Hematopoietic multipotent progenitor cell treated with erythropoietin and hydrocortisone succinate and interleukin-3 and kit ligand, for 17 days (in vitro differentiated cells): ENCODE results near the gene BCL3.
"Not testable (repeated sequence)": the region's sequence is repeated elsewhere in the genome, so short reads cannot be mapped to it uniquely, and the experiment has no call there.

Experiments used
- DNase-seq: peaks from one replicate; pipeline ENCODE4 v3.0.0-alpha.2; 2015; ENCODE audit warnings: low spot score

The BCL3 gene

DNA sequence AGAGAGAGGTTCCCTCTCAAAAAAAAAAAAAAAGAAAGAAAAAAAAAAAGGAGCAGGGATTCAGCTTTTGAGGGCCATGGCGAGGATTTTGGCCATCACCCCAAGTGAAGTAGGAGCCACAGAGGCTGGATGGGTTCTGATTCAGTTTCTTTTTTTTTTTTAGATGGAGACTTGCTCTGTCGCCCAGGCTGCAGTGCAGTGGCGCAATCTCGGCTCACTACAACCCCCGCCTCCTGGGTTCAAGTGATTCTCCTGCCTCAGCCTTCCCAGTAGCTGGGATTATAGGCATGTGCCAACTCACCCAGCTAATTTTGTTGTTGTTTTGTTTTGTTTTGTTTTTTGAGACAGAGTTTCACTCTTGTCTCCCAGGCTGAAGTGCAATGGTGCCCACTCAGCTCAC is 27.1 kb upstream of the BCL3 start:
- DNase-seq = not testable (repeated sequence)

DNA sequence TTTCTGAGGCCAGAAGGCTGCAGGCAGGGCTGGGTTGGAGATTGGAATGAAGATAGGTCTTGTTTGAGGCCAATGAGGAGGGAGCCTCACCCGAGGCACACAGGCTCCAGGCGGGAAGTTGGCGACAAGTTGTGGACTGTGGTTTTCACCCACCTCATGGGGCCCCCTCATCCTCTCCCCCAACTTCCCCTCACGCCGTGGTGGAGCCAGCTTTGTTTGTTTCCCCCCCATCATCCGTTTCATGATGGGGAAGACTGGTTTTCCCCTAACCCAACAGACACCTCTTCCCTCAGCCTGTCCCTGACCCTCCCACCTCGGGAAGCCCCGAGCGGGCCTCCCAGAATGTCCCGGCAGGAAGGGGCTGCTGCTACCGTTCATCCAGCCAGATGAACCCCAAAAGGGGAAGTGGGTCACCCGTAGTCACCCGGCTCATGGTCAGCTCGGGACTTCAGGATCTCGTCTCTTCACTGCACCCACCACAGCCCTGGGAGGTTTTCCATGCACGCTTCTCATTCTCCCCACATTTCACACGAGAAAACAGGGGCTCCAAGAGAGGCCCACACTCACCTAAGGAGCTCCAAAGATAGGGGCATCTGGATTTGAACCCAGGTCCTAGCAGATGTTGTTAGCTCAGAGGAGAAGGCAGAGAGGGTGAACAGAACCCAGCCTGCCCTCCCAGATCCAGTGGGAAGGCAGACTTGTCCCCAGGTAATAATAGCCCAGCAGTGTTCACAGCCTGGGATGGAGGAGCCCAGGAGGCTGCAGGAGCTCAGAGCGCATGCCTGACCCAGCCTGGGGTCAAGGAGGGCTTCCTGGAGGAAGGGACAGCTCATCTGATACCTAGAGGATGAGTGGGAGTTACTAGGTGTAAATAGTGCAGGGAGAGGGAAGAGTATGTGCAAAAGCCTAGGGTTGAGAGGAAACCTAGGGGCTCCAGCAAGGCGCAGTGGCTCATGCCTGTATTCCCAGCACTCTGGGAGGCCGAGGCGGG is 26.1 kb upstream of the BCL3 start:
- no peak for DNase-seq

DNA sequence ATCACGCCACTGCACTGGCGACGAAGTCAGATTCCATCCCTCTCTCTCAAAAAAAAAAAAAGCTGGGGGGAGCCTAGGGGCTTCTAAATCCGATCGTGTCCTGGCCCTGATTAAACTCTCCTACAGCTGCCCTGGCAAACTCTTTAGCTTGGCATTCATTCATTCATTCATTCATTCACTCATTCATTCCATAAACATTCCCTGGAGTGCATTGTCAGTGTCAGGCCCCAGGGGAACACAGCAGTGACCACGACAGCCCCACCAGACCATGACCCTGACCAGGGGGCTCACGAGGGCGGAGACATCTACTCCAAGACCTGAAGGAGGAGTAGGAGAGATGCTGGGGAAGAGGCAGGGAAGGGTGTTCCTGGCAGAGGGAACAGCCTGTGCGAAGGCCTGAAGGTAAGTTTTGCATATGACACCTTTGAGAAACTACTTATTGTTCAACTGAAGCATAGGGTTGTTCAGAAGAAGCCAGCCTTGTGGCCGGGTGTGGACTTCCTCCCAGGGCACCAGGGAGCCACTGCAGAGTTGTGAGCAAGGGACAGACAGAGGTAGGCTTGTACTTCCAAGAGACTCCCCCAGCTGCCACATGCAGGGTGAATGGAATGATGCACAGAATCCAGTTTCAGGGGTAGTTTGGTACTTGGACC is 25.1 kb upstream of the BCL3 start:
- DNase-seq = no peak

DNA sequence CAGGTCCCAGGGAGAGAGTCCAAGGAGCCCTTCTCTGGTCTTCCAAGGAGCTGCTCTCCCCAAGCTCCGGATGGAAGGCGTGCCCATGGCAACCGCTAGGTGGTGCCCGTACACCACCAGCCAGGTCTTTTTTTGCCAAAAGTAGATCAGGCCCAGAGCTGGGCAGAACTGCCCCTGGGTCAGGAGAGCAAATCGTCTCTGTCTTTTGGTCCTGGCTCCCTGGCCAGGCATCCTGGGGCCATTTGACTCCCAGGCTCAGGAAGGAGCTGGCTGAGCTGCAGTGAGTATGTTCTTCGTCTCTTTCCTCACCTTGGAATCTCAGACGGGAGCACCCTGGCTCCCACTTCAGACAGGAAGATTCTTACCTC is 24.6 kb upstream of the BCL3 start:
- peak; percentile 68 for DNase-seq

DNA sequence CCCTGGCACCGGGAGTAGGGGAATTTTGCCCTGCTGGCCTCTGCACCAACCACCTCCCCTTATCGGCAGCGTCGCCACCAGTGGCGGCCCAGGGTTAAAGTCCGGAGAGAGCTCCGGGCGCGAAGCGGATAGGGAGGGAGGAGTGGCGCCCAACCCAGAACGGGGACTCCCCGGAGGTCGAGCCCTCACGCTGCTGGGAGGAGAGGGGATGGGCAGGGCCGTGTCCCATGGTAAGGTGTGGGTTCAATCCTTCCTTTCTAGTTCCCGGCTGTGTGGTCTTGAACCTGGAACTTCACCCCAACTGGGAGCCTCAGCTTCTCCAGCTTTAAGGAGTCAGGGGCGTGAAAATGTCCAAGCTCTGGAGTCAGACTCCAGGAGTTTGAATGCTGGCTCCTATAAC is 23.3 kb upstream of the BCL3 start:
- no peak for DNase-seq

DNA sequence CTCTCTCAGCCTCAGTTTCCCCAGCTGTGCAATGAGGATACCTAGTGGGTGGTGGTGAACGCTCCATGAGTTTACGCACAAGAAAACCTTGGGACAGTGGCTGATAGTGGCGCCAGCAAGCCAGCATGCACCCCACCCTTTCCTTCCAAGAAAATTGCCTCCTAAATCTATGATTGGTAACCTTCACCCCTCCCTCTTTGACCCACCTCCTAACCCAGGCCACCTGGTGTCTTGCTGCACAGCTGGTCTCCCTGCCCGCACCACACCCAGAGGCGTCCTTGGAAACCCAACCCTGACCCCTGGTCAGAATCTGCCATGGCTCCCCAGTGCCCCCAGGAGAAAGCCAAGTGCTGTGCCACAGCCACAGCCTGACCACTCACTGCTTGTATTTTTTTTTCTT is 22.8 kb upstream of the BCL3 start:
- no peak for DNase-seq

DNA sequence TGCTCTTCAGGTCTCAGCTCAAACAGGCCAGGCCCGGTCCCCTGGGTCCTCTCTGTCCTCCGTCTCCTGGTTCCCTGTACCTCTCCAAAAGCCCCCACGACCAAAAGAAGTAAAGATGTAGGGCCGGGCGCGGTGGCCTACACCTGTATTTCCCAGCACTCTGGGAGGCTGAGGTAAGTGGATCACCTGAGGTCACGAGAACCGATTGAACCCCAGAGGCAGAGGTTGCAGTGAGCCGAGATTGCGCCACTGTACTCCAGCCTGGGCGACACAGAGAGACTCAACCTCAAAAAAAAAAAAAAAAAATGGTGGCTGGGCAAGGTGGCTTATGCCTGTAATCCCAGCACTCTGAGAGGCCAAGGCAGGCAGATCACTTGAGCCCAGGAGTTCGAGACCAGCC is 22.0 kb upstream of the BCL3 start:
- no peak for DNase-seq

DNA sequence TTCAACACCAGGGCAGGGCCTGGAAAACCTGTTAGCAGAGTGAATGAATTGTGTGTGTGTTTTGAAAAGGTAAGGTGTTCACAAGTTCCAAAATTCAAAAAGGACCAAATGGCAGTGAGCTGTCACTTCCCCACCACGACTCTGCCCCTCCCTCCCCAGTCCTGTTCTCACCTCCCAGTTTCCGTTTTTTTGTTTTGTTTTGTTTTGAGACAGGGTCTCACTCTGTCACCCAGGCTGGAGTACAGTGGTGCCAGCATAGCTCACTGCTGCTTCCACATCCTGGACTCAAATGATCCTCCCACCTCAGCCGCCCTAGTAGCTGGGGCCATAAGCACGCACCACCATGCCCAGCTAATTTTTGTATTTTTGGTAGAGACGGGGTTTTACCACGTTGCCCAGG is 20.3 kb upstream of the BCL3 start:
- no peak for DNase-seq

DNA sequence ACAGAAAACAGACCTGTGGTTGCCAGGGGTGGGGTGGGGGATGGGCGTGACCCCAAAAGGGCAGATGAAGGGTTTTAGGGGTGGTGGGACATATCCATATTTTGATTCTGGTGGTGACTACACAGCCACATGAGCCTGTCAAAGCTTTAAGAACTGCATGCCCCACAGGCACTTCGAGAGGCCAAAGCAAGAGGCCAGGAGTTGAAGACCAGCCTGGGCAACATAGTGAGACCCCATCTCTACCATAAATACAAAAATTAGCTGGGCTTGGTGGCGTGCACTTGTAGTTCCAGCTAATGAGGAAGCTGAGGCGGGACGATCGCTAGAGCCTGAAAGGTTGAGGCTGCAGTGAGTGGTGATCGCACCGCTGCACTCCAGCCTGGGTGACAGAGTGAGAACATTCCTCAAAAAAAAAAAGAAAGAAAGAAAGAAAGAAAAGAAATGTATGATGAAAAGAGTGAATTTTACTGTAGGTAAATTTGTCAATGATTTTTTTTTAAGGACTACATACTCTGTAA is 18.9 kb upstream of the BCL3 start:
- no peak for DNase-seq

DNA sequence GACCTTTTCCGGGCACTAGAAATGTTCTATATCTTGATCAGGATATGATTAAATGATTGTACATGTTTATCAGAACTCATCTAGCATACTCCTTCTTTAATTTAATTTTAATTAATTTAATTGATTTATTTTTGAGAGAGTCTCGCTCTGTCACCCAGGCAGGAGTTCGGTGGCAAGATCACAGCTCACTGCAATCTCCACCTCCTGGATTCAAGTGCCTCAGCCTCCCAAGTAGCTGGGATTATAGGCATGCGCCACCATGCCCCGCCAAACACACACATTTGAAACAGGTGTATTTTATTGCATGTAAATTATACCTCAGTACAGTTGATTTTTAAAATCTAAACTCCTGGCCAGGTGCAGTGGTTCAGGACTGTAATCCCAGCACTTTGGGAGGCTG is 17.4 kb upstream of the BCL3 start:
- no peak for DNase-seq

DNA sequence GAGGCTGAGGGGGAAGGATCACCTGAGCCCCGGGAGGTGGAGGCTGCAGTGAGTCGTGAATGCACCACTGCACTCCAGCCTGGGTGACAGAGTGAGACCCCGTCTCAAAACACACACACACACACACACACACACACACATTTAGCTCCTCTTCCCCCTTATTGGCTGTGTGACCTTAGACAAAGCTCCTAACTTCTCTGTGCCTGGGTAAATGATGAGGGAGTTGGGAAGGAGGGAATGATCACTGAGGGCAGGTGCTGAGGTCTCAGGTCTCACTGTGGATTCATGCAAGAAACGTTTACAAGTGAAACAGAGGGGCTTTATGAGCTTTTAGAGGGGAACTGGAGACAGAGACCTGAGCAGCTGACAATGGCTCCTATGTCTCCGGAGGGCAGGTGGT is 16.9 kb upstream of the BCL3 start:
- no peak for DNase-seq

DNA sequence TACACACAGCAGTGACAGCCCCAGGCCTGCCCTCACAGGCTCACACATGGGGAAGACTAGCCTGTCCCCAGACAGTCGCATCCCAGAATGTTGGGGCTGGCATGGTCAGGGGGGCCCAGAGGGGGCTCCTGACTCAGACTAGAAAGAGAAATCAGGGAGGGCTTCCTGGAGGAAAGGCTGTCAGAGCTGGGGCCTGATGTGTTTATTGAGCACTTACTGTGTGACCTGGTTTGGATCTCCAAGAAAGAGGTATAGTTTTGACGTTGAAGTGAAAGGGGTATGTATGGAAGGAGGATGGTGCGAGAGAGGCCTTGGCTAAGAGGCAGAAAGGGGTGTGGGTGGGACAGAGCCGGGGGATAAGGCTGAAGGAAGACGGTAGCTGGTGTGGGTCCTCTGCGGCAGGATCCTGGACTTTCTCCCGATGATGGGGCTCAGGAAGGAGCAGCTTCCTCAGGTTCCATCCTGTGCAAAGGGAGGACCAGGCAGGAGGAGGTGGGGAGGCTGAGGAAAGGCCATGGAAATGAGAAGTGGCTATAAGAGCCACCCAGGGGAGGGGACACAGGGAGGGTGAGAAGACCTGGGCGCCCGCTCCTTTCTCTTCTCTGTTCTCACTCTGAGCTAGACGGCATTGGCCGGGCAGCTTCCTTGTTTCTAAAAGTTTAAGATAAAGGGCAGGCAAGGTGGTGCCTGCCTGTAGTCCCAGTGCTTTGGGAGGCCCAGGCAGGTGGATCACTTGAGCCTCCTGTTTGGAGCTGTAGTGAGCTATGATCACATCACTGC is 16.1 kb upstream of the BCL3 start:
- no peak for DNase-seq

DNA sequence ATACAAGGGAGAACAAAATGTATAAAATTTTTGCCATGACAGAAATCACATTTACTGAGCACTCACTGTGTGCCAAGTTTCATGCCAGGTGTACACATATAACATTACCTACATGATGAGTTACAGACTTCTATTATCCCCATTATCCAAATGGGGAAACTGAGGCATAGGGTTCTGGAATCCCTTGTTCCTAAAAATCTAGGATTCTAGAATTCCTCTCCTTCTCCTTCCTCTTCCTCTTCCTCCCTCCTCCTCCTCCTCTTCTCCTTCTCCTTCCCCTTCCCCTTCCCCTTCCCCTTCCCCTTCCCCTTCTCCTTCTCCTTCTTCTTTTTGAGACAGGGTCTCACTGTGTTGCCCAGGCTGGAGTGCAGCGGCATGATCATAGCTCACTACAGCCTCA is 14.2 kb upstream of the BCL3 start:
- no peak for DNase-seq

DNA sequence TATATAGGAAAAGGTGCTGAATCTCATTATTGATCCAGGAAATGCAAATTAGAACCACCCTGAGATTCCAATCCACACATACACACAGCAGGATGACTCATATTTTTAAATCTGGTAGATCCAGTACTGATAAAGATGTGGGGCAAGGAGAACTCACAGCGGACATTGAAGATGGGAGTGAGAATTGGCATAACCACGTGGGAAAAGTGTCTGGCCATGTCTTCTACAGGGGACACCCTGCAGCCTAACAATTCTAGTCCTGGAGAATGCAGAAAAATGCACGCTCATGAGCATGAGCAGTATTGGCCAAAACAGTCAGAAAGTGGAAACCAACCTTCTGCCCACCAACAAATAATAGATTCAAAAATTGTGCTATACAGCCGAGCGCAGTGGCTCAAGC is 13.5 kb upstream of the BCL3 start:
- no peak for DNase-seq

DNA sequence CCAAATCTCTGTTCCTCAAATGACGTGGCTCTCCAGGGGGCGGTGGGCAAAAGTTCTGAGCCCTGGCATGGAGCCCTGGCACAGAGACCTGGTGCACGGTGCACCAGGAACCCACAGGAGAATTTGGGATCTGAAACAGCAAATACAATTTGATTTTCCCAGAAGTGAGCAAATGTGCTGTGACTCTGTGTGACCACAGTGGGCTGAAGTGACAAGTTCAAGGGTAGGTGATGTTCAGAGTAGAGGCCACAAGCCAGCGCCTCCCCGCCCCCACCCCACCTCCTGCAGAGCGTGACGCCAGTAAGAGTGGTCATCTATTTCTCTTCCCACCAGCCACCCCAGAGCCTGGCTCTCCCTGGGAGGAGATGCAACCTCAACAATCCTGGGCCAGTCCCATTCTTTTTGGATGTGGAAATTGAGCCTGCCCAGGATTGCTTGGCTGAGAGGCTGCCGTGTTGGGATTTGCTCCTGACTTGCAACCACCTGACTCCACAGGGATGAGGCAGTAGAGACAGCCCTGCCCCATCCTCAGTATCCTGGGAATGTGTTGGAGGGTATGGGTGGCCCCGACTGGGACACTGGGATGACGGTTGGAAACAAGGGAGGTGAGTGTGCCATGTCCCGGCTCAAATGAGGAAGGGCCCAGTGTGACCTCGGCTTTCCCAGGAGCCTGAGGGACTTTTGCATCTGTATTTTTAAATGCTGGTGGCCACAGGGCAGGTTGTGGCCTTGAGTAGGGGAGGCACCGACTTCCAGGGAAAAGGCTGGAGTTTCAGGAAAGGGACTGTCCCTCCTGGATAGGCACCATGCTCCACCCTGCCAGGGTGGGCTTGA is 11.1 kb upstream of the BCL3 start:
- DNase-seq = no peak

DNA sequence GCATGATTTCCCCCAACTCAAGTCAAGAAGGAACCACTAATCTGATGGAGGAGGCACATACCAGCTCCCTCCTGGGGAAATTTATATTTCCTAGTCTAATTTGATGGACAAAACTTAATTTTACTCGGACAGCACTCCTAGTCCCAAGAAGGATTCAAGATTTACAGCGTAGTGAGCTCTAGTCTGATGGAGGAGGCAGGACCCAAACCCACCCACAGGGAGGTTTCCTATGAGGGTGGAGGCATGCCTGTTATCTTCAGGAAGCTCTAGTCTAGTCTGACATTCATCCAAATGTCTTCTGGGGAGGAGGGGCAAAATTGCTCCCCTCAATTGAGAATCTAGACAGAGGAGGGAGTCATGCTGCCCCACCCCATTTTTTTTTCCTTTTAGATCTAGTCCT is 10.4 kb upstream of the BCL3 start:
- no peak for DNase-seq

DNA sequence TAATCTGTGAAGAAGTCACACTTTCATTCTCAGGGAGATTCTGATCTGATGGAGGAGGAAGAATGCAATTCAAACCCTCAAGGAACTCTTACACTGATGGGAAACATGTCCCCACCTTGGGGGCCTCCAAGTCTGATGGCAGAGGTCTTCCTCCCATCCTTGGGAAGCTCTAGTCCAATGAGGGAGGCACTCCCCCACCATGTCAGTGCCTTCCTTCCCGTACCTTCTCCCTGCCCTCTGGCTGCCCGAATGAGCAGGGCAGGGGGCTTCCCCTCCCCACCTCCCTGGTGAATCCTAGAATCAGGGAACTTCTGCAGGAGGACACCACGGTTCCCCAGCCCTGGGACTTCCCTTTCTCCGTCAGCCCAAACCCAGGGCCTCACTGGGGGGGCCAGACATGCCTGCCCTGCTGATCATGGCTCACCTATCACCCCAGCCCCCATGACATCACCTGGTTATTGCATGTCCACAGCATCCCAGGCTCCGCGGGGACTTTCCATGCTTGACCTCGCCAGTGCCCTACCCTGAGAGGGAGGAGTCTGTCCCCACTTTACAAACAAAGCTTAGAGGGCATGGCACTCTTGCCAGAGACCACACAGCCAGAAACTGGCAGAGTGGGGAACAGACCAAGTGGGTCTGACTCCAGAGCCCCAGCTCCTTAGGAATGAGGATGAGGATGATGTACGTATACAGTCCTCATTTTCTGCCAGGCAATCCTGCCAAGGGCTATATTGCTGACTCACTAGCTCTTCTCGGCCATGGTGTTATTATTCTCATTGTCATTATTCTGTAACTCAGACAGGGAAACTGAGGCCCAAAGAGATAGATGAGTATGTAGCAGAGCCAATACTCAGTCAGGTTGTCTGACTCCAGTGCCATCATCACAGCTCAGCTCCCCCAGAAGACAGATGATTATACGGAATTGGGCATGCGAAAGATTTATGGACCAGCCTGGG is 9.6 kb upstream of the BCL3 start:
- DNase-seq = no peak

DNA sequence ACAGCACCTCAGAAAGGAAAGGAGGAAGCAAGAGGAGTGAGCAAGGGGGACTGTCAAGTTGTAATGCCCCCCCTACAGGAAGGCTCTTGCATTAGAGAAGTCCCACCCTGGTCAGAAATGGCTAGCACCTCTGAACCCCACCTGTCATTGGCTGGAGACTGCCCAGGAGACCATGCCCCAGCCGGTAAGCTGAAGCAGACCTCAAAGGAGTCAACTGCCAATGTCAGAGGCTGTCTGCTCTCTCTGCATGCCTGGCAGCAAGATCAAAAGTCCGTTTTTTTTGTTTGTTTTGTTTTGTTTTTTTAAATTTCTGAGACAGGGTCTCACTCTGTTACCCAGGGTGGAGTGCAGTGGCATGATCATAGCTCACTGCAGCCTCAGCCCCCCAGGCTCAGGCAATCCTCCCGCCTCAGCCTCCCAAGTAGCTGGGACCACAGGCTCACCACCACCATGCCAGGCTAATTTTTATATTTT is 8.1 kb upstream of the BCL3 start:
- DNase-seq = no peak

DNA sequence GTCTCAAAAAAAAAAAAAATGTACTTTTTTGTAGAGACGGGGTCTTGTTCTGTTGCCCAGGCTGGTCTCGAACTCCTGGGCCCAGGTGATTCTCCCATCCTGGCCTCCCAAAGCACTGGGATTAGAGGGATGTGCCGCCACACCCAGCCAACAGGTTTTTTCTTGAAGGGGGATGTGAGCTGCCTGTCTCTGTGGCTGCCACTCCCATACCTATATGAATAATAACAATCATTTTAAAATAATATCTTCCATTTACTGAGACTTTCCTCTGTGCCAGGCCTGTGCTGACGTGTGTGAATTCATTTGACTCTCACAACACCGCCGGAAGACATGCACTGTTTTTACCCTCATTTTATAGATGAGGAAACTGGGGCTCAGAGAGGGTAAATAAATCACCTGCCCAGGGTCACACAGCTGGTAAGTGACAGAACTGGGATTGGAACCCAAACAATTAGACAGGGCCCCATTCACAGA is 7.2 kb upstream of the BCL3 start:
- no peak for DNase-seq

DNA sequence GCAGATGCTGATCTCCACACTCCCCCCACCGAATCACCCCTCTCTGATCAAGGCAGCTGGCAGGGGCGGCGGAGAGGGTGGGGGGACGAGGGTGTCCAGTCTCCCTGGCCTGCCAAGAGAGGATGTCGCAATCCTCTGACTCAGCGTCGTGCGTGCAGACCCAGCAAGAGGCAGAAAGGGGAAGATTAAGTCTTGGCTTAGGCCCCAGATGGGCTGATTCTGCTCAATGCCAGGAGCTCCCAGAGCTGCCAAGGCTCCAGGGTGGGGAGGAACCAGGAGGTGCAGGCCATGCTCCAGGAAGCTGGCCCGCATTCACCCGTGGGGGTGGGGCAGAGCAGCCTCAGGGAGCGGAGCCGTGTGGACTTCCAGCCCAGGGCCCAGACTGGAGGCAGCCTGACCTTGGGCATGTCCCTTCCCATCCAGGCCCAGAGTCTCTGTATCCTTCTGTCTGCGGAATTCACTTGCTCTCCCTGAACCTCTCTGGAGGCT is 6.6 kb upstream of the BCL3 start:
- DNase-seq = peak; percentile 63
